IMR-90 (cell line): ENCODE results near the gene SIT1. TPM values are rescaled to one million over a fixed set of nuclear protein-coding genes. Genes with fewer than 3 reads are reported as not detected.

ENCODE experiments used
- ATAC-seq: fragments of 200-7000 bp; cut with Tn5 transposase; 2 replicates; pipeline ENCODE4 v1.9.1; 2020; ENCODE audit warnings: low read depth, mild to moderate bottlenecking, moderate library complexity
- BruUV-seq: library from RNA; stranded (reverse); fragments of 400-500 nt; replicated peaks from 2 replicates; lab custom pipeline; 2021; lab: Mats Ljungman, UMichigan
- CTCF ChIA-PET: fragments of 300-600 bp; formaldehyde crosslinking; extraction: SDS; loops from one replicate; lab custom pipeline; 2021; ENCODE audit warnings: antibody characterized with exemption; lab: Yijun Ruan, JAX
- POLR2A ChIA-PET: fragments of 300-600 bp; sonication (Branson Sonifier 250); formaldehyde crosslinking; loops from one replicate; lab custom pipeline; 2022; ENCODE audit warnings: antibody characterized with exemption; ENCODE audit not compliant: unreplicated experiment; lab: Charles Lee
- DNase-seq: peaks from one replicate; pipeline ENCODE4 v3.0.0; 2013
- H2AFZ ChIP-seq: replicated peaks from 2 replicates; pipeline ENCODE3; 2013; ENCODE audit warnings: low read length, mild to moderate bottlenecking; ENCODE audit not compliant: poor library complexity
- H2AK5ac ChIP-seq: 2 replicates; pipeline ENCODE4 v1.6.1; 2013; ENCODE audit warnings: low read depth, low read length, inconsistent platforms
- H2AK9ac ChIP-seq: replicated peaks from 2 replicates; pipeline ENCODE3; 2013; ENCODE audit warnings: mild to moderate bottlenecking, low read depth, low read length, moderate library complexity; ENCODE audit not compliant: poor library complexity
- H2BK120ac ChIP-seq: 2 replicates; pipeline ENCODE4 v1.6.1; 2013; ENCODE audit warnings: low read depth, low read length, inconsistent platforms
- H2BK15ac ChIP-seq: 3 replicates; pipeline ENCODE4 v1.6.1; 2013; ENCODE audit warnings: low read depth, low read length, inconsistent platforms
- H2BK20ac ChIP-seq: 2 replicates; pipeline ENCODE4 v1.6.1; 2013; ENCODE audit warnings: low read depth, mild to moderate bottlenecking, inconsistent platforms, low read length, moderate library complexity
- H2BK5ac ChIP-seq: 2 replicates; pipeline ENCODE4 v1.6.1; 2013; ENCODE audit warnings: mild to moderate bottlenecking, low read depth, low read length, inconsistent platforms; ENCODE audit not compliant: poor library complexity, severe bottlenecking
- H3K14ac ChIP-seq: replicated peaks from 2 replicates; pipeline ENCODE4 v1.6.1; 2013; ENCODE audit warnings: low read depth, low read length, inconsistent platforms
- H3K18ac ChIP-seq: 2 replicates; pipeline ENCODE4 v1.6.1; 2013; ENCODE audit warnings: low read depth, low read length, control low read depth
- H3K23ac ChIP-seq: 2 replicates; pipeline ENCODE4 v1.6.1; 2013; ENCODE audit warnings: low read depth, low read length, inconsistent platforms
- H3K27ac ChIP-seq: 2 replicates; pipeline ENCODE4 v1.5.1; 2013; ENCODE audit warnings: mild to moderate bottlenecking, control low read depth, low read length; ENCODE audit not compliant: insufficient read depth
- H3K27me3 ChIP-seq: 2 replicates; pipeline ENCODE4 v1.6.1; 2013; ENCODE audit warnings: low read length; ENCODE audit not compliant: control insufficient read depth, insufficient read depth
- H3K36me3 ChIP-seq: 2 replicates; pipeline ENCODE4 v1.6.1; 2013; ENCODE audit warnings: low read length, mixed read lengths; ENCODE audit not compliant: control insufficient read depth, insufficient read depth
- H3K4ac ChIP-seq: 2 replicates; pipeline ENCODE4 v1.6.1; 2013; ENCODE audit warnings: low read depth, low read length, inconsistent platforms
- H3K4me1 ChIP-seq: 2 replicates; pipeline ENCODE4 v1.6.1; 2013; ENCODE audit warnings: low read length, mixed read lengths; ENCODE audit not compliant: control insufficient read depth, insufficient read depth
- H3K4me2 ChIP-seq: 2 replicates; pipeline ENCODE4 v1.6.1; 2013; ENCODE audit warnings: low read depth, mild to moderate bottlenecking, control low read depth, low read length, moderate library complexity
- H3K4me3 ChIP-seq: 2 replicates; pipeline ENCODE4 v1.5.1; 2013; ENCODE audit warnings: low read depth, mild to moderate bottlenecking, control low read depth, low read length, moderate library complexity; ENCODE audit not compliant: insufficient read depth
- H3K56ac ChIP-seq: 2 replicates; pipeline ENCODE4 v1.6.1; 2013; ENCODE audit warnings: low read length, inconsistent platforms; ENCODE audit not compliant: insufficient read depth; ENCODE audit errors: extremely low read depth
- H3K79me1 ChIP-seq, 2 experiments: 2 replicates each; pipeline ENCODE4 v1.6.1; 2013; ENCODE audit warnings: low read length in 2 of 2, inconsistent platforms in 1 of 2, low read depth in 1 of 2
- H3K9ac ChIP-seq: 2 replicates; pipeline ENCODE4 v1.6.1; 2013; ENCODE audit warnings: low read depth, low read length, control low read depth
- H3K9me1 ChIP-seq: 2 replicates; pipeline ENCODE4 v1.6.1; 2013; ENCODE audit warnings: low read length, inconsistent platforms; ENCODE audit not compliant: insufficient read depth
- H3K9me3 ChIP-seq: 2 replicates; pipeline ENCODE4 v1.6.1; 2013; ENCODE audit warnings: low read length; ENCODE audit not compliant: control insufficient read depth, insufficient read depth
- H4K20me1 ChIP-seq: 2 replicates; pipeline ENCODE4 v1.6.1; 2013; ENCODE audit warnings: low read length, inconsistent platforms; ENCODE audit not compliant: insufficient read depth
- H4K5ac ChIP-seq: 2 replicates; pipeline ENCODE4 v1.6.1; 2013; ENCODE audit warnings: mild to moderate bottlenecking, low read depth, low read length, control low read depth
- H4K8ac ChIP-seq, 2 experiments: 2 replicates each; pipeline ENCODE4 v1.6.1; 2013; ENCODE audit warnings: low read depth in 2 of 2, low read length in 2 of 2, control low read depth in 1 of 2, inconsistent platforms in 1 of 2
- H4K91ac ChIP-seq: 2 replicates; pipeline ENCODE4 v1.6.1; 2013; ENCODE audit warnings: low read depth, low read length, inconsistent platforms; ENCODE audit not compliant: insufficient read depth
- BHLHE40 ChIP-seq: fragments of 150-350 bp; IDR thresholded peaks from 2 replicates; pipeline ENCODE4 v1.6.1; 2016; ENCODE audit warnings: mild to moderate bottlenecking, low read depth, low read length
- CEBPB ChIP-seq: IDR thresholded peaks from 2 replicates; pipeline ENCODE4 v1.6.1; 2012; ENCODE audit warnings: low read depth, low read length, improper control_type of control experiment
- CHD1 ChIP-seq: IDR thresholded peaks from 2 replicates; pipeline ENCODE4 v1.6.1; 2012; ENCODE audit warnings: low read depth, low read length, improper control_type of control experiment
- CTCF ChIP-seq: conservative IDR thresholded peaks from 2 replicates; pipeline ENCODE4 v1.5.1; 2012; ENCODE audit warnings: mild to moderate bottlenecking, low read depth, low read length, improper control_type of control experiment
- ELK1 ChIP-seq: fragments of 150-350 bp; IDR thresholded peaks from 2 replicates; pipeline ENCODE4 v1.6.1; 2016; ENCODE audit warnings: low read depth, mild to moderate bottlenecking, low read length, moderate library complexity, borderline replicate concordance
- FOS ChIP-seq: fragments of 150-350 bp; IDR thresholded peaks from 2 replicates; pipeline ENCODE4 v1.6.1; 2016; ENCODE audit warnings: low read depth, low read length
- MAFK ChIP-seq: IDR thresholded peaks from 2 replicates; pipeline ENCODE4 v1.6.1; 2012; ENCODE audit warnings: low read depth, low read length, improper control_type of control experiment
- MAZ ChIP-seq: IDR thresholded peaks from 2 replicates; pipeline ENCODE4 v1.6.1; 2012; ENCODE audit warnings: low read depth, mild to moderate bottlenecking, low read length, improper control_type of control experiment, moderate library complexity, borderline replicate concordance
- MXI1 ChIP-seq: IDR thresholded peaks from 2 replicates; pipeline ENCODE4 v1.6.1; 2012; ENCODE audit warnings: low read depth, mild to moderate bottlenecking, low read length, moderate library complexity, borderline replicate concordance
- NFE2L2 ChIP-seq: fragments of 150-350 bp; IDR thresholded peaks from 2 replicates; pipeline ENCODE4 v1.6.1; 2016; ENCODE audit warnings: low read depth, mild to moderate bottlenecking, low read length
- POLR2A ChIP-seq: IDR thresholded peaks from 2 replicates; pipeline ENCODE4 v1.6.1; 2012; ENCODE audit warnings: mild to moderate bottlenecking, low read depth, low read length
- RAD21 ChIP-seq: IDR thresholded peaks from 2 replicates; pipeline ENCODE4 v1.6.1; 2012; ENCODE audit warnings: low read length, improper control_type of control experiment
- RCOR1 ChIP-seq: IDR thresholded peaks from 2 replicates; pipeline ENCODE4 v1.6.1; 2012; ENCODE audit warnings: mild to moderate bottlenecking, low read length, improper control_type of control experiment; ENCODE audit not compliant: insufficient replicate concordance
- RFX5 ChIP-seq: IDR thresholded peaks from 2 replicates; pipeline ENCODE4 v1.8.0; 2012; ENCODE audit warnings: low read depth, mild to moderate bottlenecking, low read length, moderate library complexity
- SMC3 ChIP-seq: fragments of 150-350 bp; IDR thresholded peaks from 2 replicates; pipeline ENCODE4 v1.6.1; 2016; ENCODE audit warnings: low read depth, mild to moderate bottlenecking, antibody characterized with exemption, low read length, moderate library complexity
- USF2 ChIP-seq: fragments of 150-350 bp; IDR thresholded peaks from 2 replicates; pipeline ENCODE4 v1.6.1; 2017; ENCODE audit warnings: mild to moderate bottlenecking, antibody characterized with exemption, low read length, low read depth
- WGBS, 2 experiments: methylation state at CpG; one replicate each; pipeline versions ENCODE4 v1.1.5 to v1.1.7; 2013; ENCODE audit warnings: missing lambda C conversion rate in 2 of 2; ENCODE audit not compliant: insufficient read length in 1 of 2; ENCODE audit errors: extremely low coverage in 2 of 2; 5-methylcytosine and 5-hydroxymethylcytosine counted together
- dilution Hi-C: fragments of 300-500 bp; cut with HindIII; formaldehyde crosslinking; loops from one replicate; pipeline ENCODE4 v1.14.3; 2018; ENCODE audit warnings: low sequenced_read_pairs; ENCODE audit not compliant: unreplicated experiment
- in situ Hi-C: fragments of 300-500 bp; cut with MboI; formaldehyde crosslinking; loops from 3 replicates; pipeline ENCODE4 v1.14.3; 2019; ENCODE audit warnings: low sequenced_read_pairs, inconsistent platforms, mixed read lengths
- intact Hi-C: fragments of 100-400 bp; cut with micrococcal nuclease; formaldehyde crosslinking; loops from 2 replicates; pipeline ENCODE4 v1.10.0; 2022
- polyA plus RNA-seq, 3 experiments: library from polyadenylated mRNA; depleted of rRNA; stranded (reverse); fragments of >200 nt; gene quantifications; 2 replicates each; pipeline ENCODE4 v1.2.3, GENCODE V29; 2012; ENCODE audit warnings: low replicate concordance in 1 of 3
- total RNA-seq: library from RNA; depleted of rRNA; stranded (reverse); fragments of >200 nt; gene quantifications from 2 replicates; pipeline ENCODE4 v1.2.3, GENCODE V29; 2012

SIT1 gene
- total and polyA plus RNA-seq, 2 of the 4 experiments (the other 2 are of a cell fraction): not detected

- H3K9ac ChIP-seq: peak within 1 kb of the TSS; percentile 42
- CTCF ChIA-PET: no interaction called here
- peak within 1 kb of the TSS; percentile 49; the same call in 1 of the 2 replicates for H4K5ac ChIP-seq
- dilution Hi-C loops: no loop called here
- peak within 1 kb of the TSS; percentile 84 for H3K4me2 ChIP-seq
- peak within 1 kb of the TSS; percentile 43 for H3K4me3 ChIP-seq
- H3K27ac ChIP-seq: no peak within 1 kb of the TSS
- no peaks in the 10 kb centered on the region for H3K79me1 ChIP-seq
- H2AFZ ChIP-seq: peak within 1 kb of the TSS; percentile 94
- peak within 1 kb of the TSS; percentile 75 for H3K23ac ChIP-seq
- no CpG with 5 or more reads among the region's 7 CpGs for WGBS, 2 experiments
- H3K27me3 ChIP-seq: peaks cover 66% of the 10 kb centered on the region
- H4K91ac ChIP-seq: no peak within 1 kb of the TSS
- H3K36me3 ChIP-seq: no peaks in the 10 kb centered on the region
- H3K4ac ChIP-seq: peak within 1 kb of the TSS; percentile 56; the same call in 1 of the 2 replicates
- POLR2A ChIA-PET: no interaction called here
- in situ Hi-C loops: no loop called here
- H3K9me1 ChIP-seq: no peaks in the 10 kb centered on the region
- BruUV-seq: no TSS peak
- ATAC-seq (no peak), DNase-seq (no peak)
- H2BK5ac ChIP-seq: no peak within 1 kb of the TSS
- 0 out of 2 replicates have a peak within 1 kb of the TSS, but pooled peaks have one; percentile 29 for H3K14ac ChIP-seq
- no peak within 1 kb of the TSS for H2BK15ac ChIP-seq
- TF ChIP-seq RFX5 (no peak), ELK1 (no peak), MXI1 (no peak), FOS (no peak), MAFK (no peak), CTCF (no peak), NFE2L2 (no peak), CHD1 (no peak), USF2 (no peak), BHLHE40 (no peak), POLR2A (no peak), RAD21 (no peak), SMC3 (no peak), MAZ (no peak), CEBPB (no peak), RCOR1 (no peak)
- no peak within 1 kb of the TSS for H2AK9ac ChIP-seq
- no peaks in the 10 kb centered on the region for H3K4me1 ChIP-seq
- no peaks in the 10 kb centered on the region for H4K20me1 ChIP-seq
- intact Hi-C loops: no loop called here
- H3K18ac ChIP-seq: no peak within 1 kb of the TSS
- no peaks in the 10 kb centered on the region; the same call in 1 of the 2 replicates for H3K9me3 ChIP-seq
- no peak within 1 kb of the TSS for H2BK120ac ChIP-seq
- H2AK5ac ChIP-seq: no peak within 1 kb of the TSS
- no peak within 1 kb of the TSS for H3K56ac ChIP-seq
- peak within 1 kb of the TSS; percentile 87 to 90; a peak in 3 of 4 replicates for H4K8ac ChIP-seq
- H2BK20ac ChIP-seq: no peak within 1 kb of the TSS
Observed at GRCh38 chr9:35618325-35618727, 32.4 kb downstream of the SIT1 start, which contains the start of gene CD72. TSS of gene CD72 (minus strand) at chr9:35618413. CDS start at chr9:35618303, 110 bp downstream.
